ENCODE results near the gene SCARB1.

DNA sequence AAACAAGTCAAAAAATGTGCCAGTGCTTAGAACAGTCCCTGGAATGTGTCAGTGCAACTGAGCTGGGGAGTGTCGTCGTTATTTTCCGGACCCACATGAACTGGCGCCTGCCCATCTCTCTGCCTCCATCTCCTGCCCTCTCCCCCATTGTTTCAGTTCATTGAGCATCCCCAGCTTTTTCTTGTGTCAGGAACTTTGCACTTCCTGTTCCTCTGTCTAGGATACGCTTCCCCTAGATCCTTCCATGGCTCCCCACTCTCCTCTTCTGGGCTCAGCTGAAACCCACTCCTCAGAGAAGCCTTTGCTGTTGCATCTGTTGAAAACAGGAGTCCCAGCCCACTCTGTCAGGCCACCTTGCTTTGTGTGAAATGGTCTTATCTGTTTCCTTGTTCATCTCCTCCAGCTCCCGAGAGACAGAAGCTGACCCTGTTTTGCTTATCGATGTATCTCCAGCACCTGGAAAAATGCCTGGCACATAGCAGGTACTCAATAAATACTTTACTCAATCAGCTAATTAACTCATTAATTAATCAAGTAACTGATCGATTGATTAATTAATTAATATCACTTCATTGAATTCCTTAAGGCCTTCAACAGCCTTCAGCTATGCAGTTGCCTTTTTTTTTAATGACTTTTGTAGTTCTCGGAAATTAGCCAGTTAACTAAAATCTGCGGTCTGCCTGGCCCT, 2.7 kb upstream of the SCARB1 start:
- TF ChIP-seq, protein P1, sequence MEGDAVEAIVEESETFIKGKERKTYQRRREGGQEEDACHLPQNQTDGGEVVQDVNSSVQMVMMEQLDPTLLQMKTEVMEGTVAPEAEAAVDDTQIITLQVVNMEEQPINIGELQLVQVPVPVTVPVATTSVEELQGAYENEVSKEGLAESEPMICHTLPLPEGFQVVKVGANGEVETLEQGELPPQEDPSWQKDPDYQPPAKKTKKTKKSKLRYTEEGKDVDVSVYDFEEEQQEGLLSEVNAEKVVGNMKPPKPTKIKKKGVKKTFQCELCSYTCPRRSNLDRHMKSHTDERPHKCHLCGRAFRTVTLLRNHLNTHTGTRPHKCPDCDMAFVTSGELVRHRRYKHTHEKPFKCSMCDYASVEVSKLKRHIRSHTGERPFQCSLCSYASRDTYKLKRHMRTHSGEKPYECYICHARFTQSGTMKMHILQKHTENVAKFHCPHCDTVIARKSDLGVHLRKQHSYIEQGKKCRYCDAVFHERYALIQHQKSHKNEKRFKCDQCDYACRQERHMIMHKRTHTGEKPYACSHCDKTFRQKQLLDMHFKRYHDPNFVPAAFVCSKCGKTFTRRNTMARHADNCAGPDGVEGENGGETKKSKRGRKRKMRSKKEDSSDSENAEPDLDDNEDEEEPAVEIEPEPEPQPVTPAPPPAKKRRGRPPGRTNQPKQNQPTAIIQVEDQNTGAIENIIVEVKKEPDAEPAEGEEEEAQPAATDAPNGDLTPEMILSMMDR (IDR thresholded peaks at IDR 0.05), result no peak
- TF ChIP-seq POLR2A (IDR thresholded peaks at IDR 0.05), result no peak

All from body of pancreas (tissue), 4 donors.